GM12874 (cell line): ENCODE data around the gene COQ10A.
A peak's percentile ranks its signal among the peaks of the same experiment; 100 is the strongest.

Experiments used
- CTCF ChIP-seq: IDR thresholded peaks from 2 replicates; pipeline ENCODE4 v1.5.1; 2011; ENCODE audit warnings: low read depth, mild to moderate bottlenecking, control low read depth, low read length, moderate library complexity; ENCODE audit not compliant: insufficient read depth

COQ10A gene

GRCh38 chr12:56224102-56224701, 42.5 kb upstream of the COQ10A start, which contains the start of gene NABP2:
NABP2 (plus strand) TSS chr12:56224342; CDS start chr12:56224857, 515 bp downstream.
- TF ChIP-seq CTCF = peak; percentile 84

DNA sequence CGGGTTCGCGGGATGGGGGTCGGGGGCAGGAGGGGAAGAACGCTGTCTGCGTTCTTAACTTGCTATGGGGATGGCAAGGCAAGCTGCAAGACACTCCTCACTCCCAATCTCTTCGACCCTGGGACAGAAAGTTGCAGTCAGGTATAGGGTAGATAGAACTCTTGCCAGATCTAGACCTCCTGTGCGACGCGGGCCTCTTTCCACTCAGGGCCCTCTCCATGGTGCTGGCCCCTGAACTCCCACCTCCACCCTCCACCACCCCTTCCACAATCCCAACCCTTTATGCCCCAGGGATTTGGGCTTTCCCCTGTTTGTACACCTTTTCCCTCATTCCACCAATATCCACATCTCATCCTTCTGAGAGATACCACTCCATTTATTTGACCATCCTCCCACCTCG, 41.8 kb upstream of the COQ10A start:
- TF ChIP-seq CTCF = no peak

- TF ChIP-seq CTCF = no peak
Observed at GRCh38 chr12:56229082-56229481, 37.7 kb upstream of the COQ10A start.

DNA sequence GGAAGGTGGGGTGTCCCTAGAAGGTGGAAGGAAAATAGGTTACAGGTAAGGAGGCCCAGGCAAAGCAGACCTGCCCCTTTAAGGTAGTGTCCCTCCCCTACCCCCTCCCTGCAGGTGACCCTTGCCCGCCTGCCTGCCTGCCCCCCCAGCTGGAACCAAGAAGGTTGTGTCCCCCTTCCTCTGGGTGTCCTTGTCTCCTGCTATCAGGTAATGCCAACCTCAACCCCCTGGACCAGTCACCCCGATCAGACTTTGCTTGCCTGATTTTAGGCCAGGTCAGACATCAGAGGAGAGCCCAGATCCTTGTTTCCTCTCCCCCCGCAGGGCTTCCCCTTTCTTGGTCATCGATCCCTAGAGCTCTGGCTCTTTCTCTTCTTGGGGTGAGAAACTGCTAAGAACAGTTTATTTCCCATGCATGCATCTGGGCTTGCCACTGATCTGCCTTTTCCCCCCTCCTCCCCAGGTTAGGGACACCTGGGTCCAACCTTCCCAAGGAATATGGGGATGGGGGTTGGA, 36.8 kb upstream of the COQ10A start, which contains the start of gene SLC39A5:
Gene SLC39A5 (plus strand): TSS at position 136 of the 516 bp plus-strand sequence. CDS start 1,224 bp downstream, outside the sequence.
- TF ChIP-seq CTCF = no peak

GRCh38 chr12:56230432-56231183, 36.1 kb upstream of the COQ10A start:
- TF ChIP-seq CTCF = no peak

DNA sequence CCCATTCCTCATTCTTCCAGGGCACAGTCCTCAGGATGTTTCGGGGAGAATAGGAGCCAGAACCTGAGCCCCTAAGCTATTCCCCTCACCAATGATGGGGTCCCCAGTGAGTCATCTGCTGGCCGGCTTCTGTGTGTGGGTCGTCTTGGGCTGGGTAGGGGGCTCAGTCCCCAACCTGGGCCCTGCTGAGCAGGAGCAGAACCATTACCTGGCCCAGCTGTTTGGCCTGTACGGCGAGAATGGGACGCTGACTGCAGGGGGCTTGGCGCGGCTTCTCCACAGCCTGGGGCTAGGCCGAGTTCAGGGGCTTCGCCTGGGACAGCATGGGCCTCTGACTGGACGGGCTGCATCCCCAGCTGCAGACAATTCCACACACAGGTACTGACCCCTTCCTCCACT, 35.6 kb upstream of the COQ10A start:
- no peak for TF ChIP-seq CTCF

GRCh38 chr12:56234746-56235436, 31.9 kb upstream of the COQ10A start:
- no peak for TF ChIP-seq CTCF
